ENCODE results near the gene FMN1.
A peak's percentile ranks its signal among the peaks of the same experiment; 100 is the strongest.

The FMN1 gene

GRCh38 chr15:32933236-32933635 lies 261.3 kb downstream of the FMN1 start:
- WGBS (ENCODE audit: extremely low coverage, insufficient coverage, insufficient read length): no CpG with 5 or more reads among the region's 1 CpG
- no peak overlapping the region for H3K18ac ChIP-seq (ENCODE audit: low read length)
- H4K12ac ChIP-seq (ENCODE audit: low read depth, low read length): no peak overlapping the region
- H2BK120ac ChIP-seq (ENCODE audit: insufficient read depth, low read length, poor library complexity): no peak overlapping the region
- H3K79me1 ChIP-seq (ENCODE audit: low read length): no peaks in the 10 kb centered on the region
- H3K27me3 ChIP-seq (ENCODE audit: insufficient read depth, low read length): no peaks in the 10 kb centered on the region
- no peak overlapping the region for H2BK12ac ChIP-seq (ENCODE audit: low read length)
- no peaks in the 10 kb centered on the region for H3K36me3 ChIP-seq (ENCODE audit: control insufficient read depth in 1 of 2, insufficient read depth in 2 of 2, low read length in 2 of 2)
- H3K79me2 ChIP-seq (ENCODE audit: control insufficient read depth, insufficient read depth, low read length, poor library complexity): no peaks in the 10 kb centered on the region
- no peak overlapping the region for H3K9ac ChIP-seq (ENCODE audit: low read length)
- no peaks in the 10 kb centered on the region for H3K4me1 ChIP-seq (ENCODE audit: control insufficient read depth in 1 of 2, insufficient read depth in 2 of 2, low read length in 2 of 2)
- H2AK5ac ChIP-seq (ENCODE audit: low read length): no peak overlapping the region
- no peak overlapping the region for H3K4me2 ChIP-seq (ENCODE audit: low read length)
- no peak overlapping the region for H2BK5ac ChIP-seq (ENCODE audit: low read depth, low read length, poor library complexity)
- no peak overlapping the region for H3K27ac ChIP-seq (ENCODE audit: low read depth, low read length)
- H3K9me3 ChIP-seq (ENCODE audit: insufficient read depth, low read depth, low read length): no peaks in the 10 kb centered on the region
- H3K23ac ChIP-seq (ENCODE audit: low read length): no peak overlapping the region
- no peak overlapping the region for H2AFZ ChIP-seq (ENCODE audit: insufficient read depth, low read length, poor library complexity)
- H4K8ac ChIP-seq (ENCODE audit: low read depth, low read length): no peak overlapping the region
- H3K4ac ChIP-seq (ENCODE audit: low read depth, low read length): no peak overlapping the region
- no peak overlapping the region for H3K14ac ChIP-seq (ENCODE audit: low read length)
- no peak overlapping the region for H4K91ac ChIP-seq (ENCODE audit: low read depth, low read length)
- no peak for DNase-seq
- H3K4me3 ChIP-seq (ENCODE audit: low read depth, low read length): no peak overlapping the region

- no peaks in the 10 kb centered on the region for H3K9me3 ChIP-seq (ENCODE audit: insufficient read depth, low read depth, low read length)
- H3K23ac ChIP-seq (ENCODE audit: low read length): no peak overlapping the region
- no peak overlapping the region for H4K91ac ChIP-seq (ENCODE audit: low read depth, low read length)
- H3K4me1 ChIP-seq (ENCODE audit: control insufficient read depth in 1 of 2, insufficient read depth in 2 of 2, low read length in 2 of 2): no peaks in the 10 kb centered on the region
- H3K9ac ChIP-seq (ENCODE audit: low read length): no peak overlapping the region
- H3K18ac ChIP-seq (ENCODE audit: low read length): no peak overlapping the region
- no peak overlapping the region for H3K4me3 ChIP-seq (ENCODE audit: low read depth, low read length)
- no peak overlapping the region for H2BK5ac ChIP-seq (ENCODE audit: low read depth, low read length, poor library complexity)
- no peak overlapping the region for H3K14ac ChIP-seq (ENCODE audit: low read length)
- H3K79me2 ChIP-seq (ENCODE audit: control insufficient read depth, insufficient read depth, low read length, poor library complexity): no peaks in the 10 kb centered on the region
- H3K79me1 ChIP-seq (ENCODE audit: low read length): no peaks in the 10 kb centered on the region
- no CpG with 5 or more reads among the region's 3 CpGs for WGBS (ENCODE audit: extremely low coverage, insufficient coverage, insufficient read length)
- no peak overlapping the region for H4K12ac ChIP-seq (ENCODE audit: low read depth, low read length)
- no peak overlapping the region for H2AFZ ChIP-seq (ENCODE audit: insufficient read depth, low read length, poor library complexity)
- H2BK120ac ChIP-seq (ENCODE audit: insufficient read depth, low read length, poor library complexity): no peak overlapping the region
- no peak overlapping the region for H4K8ac ChIP-seq (ENCODE audit: low read depth, low read length)
- H3K4me2 ChIP-seq (ENCODE audit: low read length): no peak overlapping the region
- no peak overlapping the region for H3K27ac ChIP-seq (ENCODE audit: low read depth, low read length)
- H2BK12ac ChIP-seq (ENCODE audit: low read length): no peak overlapping the region
- DNase-seq: peak; percentile 56 to 72
- H3K36me3 ChIP-seq (ENCODE audit: control insufficient read depth in 1 of 2, insufficient read depth in 2 of 2, low read length in 2 of 2): no peaks in the 10 kb centered on the region
- H2AK5ac ChIP-seq (ENCODE audit: low read length): no peak overlapping the region
- H3K27me3 ChIP-seq (ENCODE audit: insufficient read depth, low read length): no peaks in the 10 kb centered on the region
- no peak overlapping the region for H3K4ac ChIP-seq (ENCODE audit: low read depth, low read length)
These were observed 265.6 kb downstream of the FMN1 start for GRCh38 chr15:32928876-32929275.

- Histone ChIP-seq H3K9me3 (ENCODE audit: insufficient read depth, low read depth, low read length) (no peaks in the 10 kb centered on the region), H3K27me3 (ENCODE audit: insufficient read depth, low read length) (no peaks in the 10 kb centered on the region), H4K8ac (ENCODE audit: low read depth, low read length) (no peak overlapping the region), H2AFZ (ENCODE audit: insufficient read depth, low read length, poor library complexity) (no peak overlapping the region), H4K91ac (ENCODE audit: low read depth, low read length) (no peak overlapping the region), H3K36me3 (ENCODE audit: control insufficient read depth in 1 of 2, insufficient read depth in 2 of 2, low read length in 2 of 2) (no peaks in the 10 kb centered on the region), H3K4me1 (ENCODE audit: control insufficient read depth in 1 of 2, insufficient read depth in 2 of 2, low read length in 2 of 2) (no peaks in the 10 kb centered on the region), H4K12ac (ENCODE audit: low read depth, low read length) (no peak overlapping the region), H2AK5ac (ENCODE audit: low read length) (no peak overlapping the region), H2BK120ac (ENCODE audit: insufficient read depth, low read length, poor library complexity) (no peak overlapping the region), H2BK5ac (ENCODE audit: low read depth, low read length, poor library complexity) (no peak overlapping the region), H3K79me1 (ENCODE audit: low read length) (no peaks in the 10 kb centered on the region), H3K14ac (ENCODE audit: low read length) (no peak overlapping the region), H3K27ac (ENCODE audit: low read depth, low read length) (no peak overlapping the region), H3K4me2 (ENCODE audit: low read length) (no peak overlapping the region), H3K9ac (ENCODE audit: low read length) (no peak overlapping the region), H3K18ac (ENCODE audit: low read length) (no peak overlapping the region), H3K23ac (ENCODE audit: low read length) (no peak overlapping the region), H3K4ac (ENCODE audit: low read depth, low read length) (no peak overlapping the region), H2BK12ac (ENCODE audit: low read length) (no peak overlapping the region), H3K4me3 (ENCODE audit: low read depth, low read length) (no peak overlapping the region), H3K79me2 (ENCODE audit: control insufficient read depth, insufficient read depth, low read length, poor library complexity) (no peaks in the 10 kb centered on the region)
- no CpG with 5 or more reads among the region's 4 CpGs for WGBS (ENCODE audit: extremely low coverage, insufficient coverage, insufficient read length)
- DNase-seq: no peak
These were observed 267.4 kb downstream of the FMN1 start for GRCh38 chr15:32927124-32927523.

- Histone ChIP-seq H3K23ac (ENCODE audit: low read length) (no peak overlapping the region), H3K4me1 (ENCODE audit: control insufficient read depth in 1 of 2, insufficient read depth in 2 of 2, low read length in 2 of 2) (no peaks in the 10 kb centered on the region), H3K27ac (ENCODE audit: low read depth, low read length) (no peak overlapping the region), H3K27me3 (ENCODE audit: insufficient read depth, low read length) (no peaks in the 10 kb centered on the region), H4K8ac (ENCODE audit: low read depth, low read length) (no peak overlapping the region), H3K14ac (ENCODE audit: low read length) (no peak overlapping the region), H3K4ac (ENCODE audit: low read depth, low read length) (no peak overlapping the region), H3K9ac (ENCODE audit: low read length) (no peak overlapping the region), H2BK12ac (ENCODE audit: low read length) (no peak overlapping the region), H3K79me1 (ENCODE audit: low read length) (no peaks in the 10 kb centered on the region), H2BK5ac (ENCODE audit: low read depth, low read length, poor library complexity) (no peak overlapping the region), H2BK120ac (ENCODE audit: insufficient read depth, low read length, poor library complexity) (no peak overlapping the region), H4K12ac (ENCODE audit: low read depth, low read length) (no peak overlapping the region), H2AK5ac (ENCODE audit: low read length) (no peak overlapping the region), H3K36me3 (ENCODE audit: control insufficient read depth in 1 of 2, insufficient read depth in 2 of 2, low read length in 2 of 2) (no peaks in the 10 kb centered on the region), H4K91ac (ENCODE audit: low read depth, low read length) (no peak overlapping the region), H3K9me3 (ENCODE audit: insufficient read depth, low read depth, low read length) (no peaks in the 10 kb centered on the region), H3K4me3 (ENCODE audit: low read depth, low read length) (no peak overlapping the region), H2AFZ (ENCODE audit: insufficient read depth, low read length, poor library complexity) (no peak overlapping the region), H3K18ac (ENCODE audit: low read length) (no peak overlapping the region), H3K4me2 (ENCODE audit: low read length) (no peak overlapping the region), H3K79me2 (ENCODE audit: control insufficient read depth, insufficient read depth, low read length, poor library complexity) (no peaks in the 10 kb centered on the region)
- WGBS (ENCODE audit: extremely low coverage, insufficient coverage, insufficient read length): no CpG with 5 or more reads among the region's 5 CpGs
- no peak for DNase-seq
These were observed 271.3 kb downstream of the FMN1 start for GRCh38 chr15:32923176-32923575.
